HG03439 (cell line): ENCODE data around the gene CYP19A1.

Experiments
- ATAC-seq: cut with Tn5 transposase; IDR thresholded peaks from one replicate; pipeline ENCODE4 v1.9.1; 2021; ENCODE audit warnings: mild to moderate bottlenecking, moderate library complexity; ENCODE audit not compliant: unreplicated experiment

Gene CYP19A1

GRCh38 chr15:51363383-51363782 is 25.0 kb upstream of the CYP19A1 start:
- no peak for ATAC-seq

GRCh38 chr15:51359981-51360380 is 21.6 kb upstream of the CYP19A1 start:
- no peak for ATAC-seq

GRCh38 chr15:51356983-51357382 is 18.6 kb upstream of the CYP19A1 start:
- no peak for ATAC-seq

- no peak for ATAC-seq
Observed at GRCh38 chr15:51356147-51356546, 17.8 kb upstream of the CYP19A1 start.

- no peak for ATAC-seq
Observed at GRCh38 chr15:51355096-51355495, 16.7 kb upstream of the CYP19A1 start.

- ATAC-seq = no peak
Observed at GRCh38 chr15:51353976-51354375, 15.6 kb upstream of the CYP19A1 start.

- ATAC-seq = no peak
Observed at GRCh38 chr15:51350723-51351122, 12.3 kb upstream of the CYP19A1 start.

- ATAC-seq = no peak
Observed at GRCh38 chr15:51349156-51349844, 10.9 kb upstream of the CYP19A1 start.

- ATAC-seq = peak; percentile 87
Observed at GRCh38 chr15:51348688-51349087, 10.3 kb upstream of the CYP19A1 start.

- no peak for ATAC-seq
Observed at GRCh38 chr15:51346136-51346535, 7.7 kb upstream of the CYP19A1 start.

GRCh38 chr15:51343466-51343865 is 5.1 kb upstream of the CYP19A1 start:
- no peak for ATAC-seq

GRCh38 chr15:51342227-51342999 is 4.0 kb upstream of the CYP19A1 start:
- no peak for ATAC-seq

GRCh38 chr15:51341366-51342226 is 3.2 kb upstream of the CYP19A1 start, which contains the start of gene GLDN:
Gene GLDN, plus strand, starts transcription at chr15:51341655. Its CDS starts 30 bp downstream, at chr15:51341685.
- ATAC-seq = no peak

- ATAC-seq = no peak
Observed at GRCh38 chr15:51335538-51336410, 2.6 kb downstream of the CYP19A1 start.

- ATAC-seq = no peak
Observed at GRCh38 chr15:51335087-51335486, 3.3 kb downstream of the CYP19A1 start.

GRCh38 chr15:51334011-51334451 is 4.4 kb downstream of the CYP19A1 start:
- no peak for ATAC-seq

GRCh38 chr15:51333571-51333970 is 4.8 kb downstream of the CYP19A1 start:
- ATAC-seq = no peak

- no peak for ATAC-seq
Observed at GRCh38 chr15:51332206-51333147, 5.9 kb downstream of the CYP19A1 start.

GRCh38 chr15:51331141-51331540 is 7.3 kb downstream of the CYP19A1 start:
- no peak for ATAC-seq
